T1000 (cell line): ENCODE measurements around the gene ASXL3.

ENCODE experiments used
- DNase-seq: peaks from one replicate; lab custom pipeline; 2025; ENCODE audit warnings: mixed read lengths; lab: John Stamatoyannopoulos, UW

Gene ASXL3

GRCh38 chr18:33660696-33661310 lies 82.8 kb downstream of the ASXL3 start:
- no peak for DNase-seq

- DNase-seq, result no peak
These were observed 86.3 kb downstream of the ASXL3 start for GRCh38 chr18:33664241-33664874.

- no peak for DNase-seq
These were observed 87.2 kb downstream of the ASXL3 start for GRCh38 chr18:33665187-33665586.

GRCh38 chr18:33665641-33666040 lies 87.6 kb downstream of the ASXL3 start:
- no peak for DNase-seq

- DNase-seq, result no peak
These were observed 88.9 kb downstream of the ASXL3 start for GRCh38 chr18:33666915-33667314.

- no peak for DNase-seq
These were observed 91.6 kb downstream of the ASXL3 start for GRCh38 chr18:33669589-33669988.

- no peak for DNase-seq
These were observed 92.0 kb downstream of the ASXL3 start for GRCh38 chr18:33670029-33670428.

GRCh38 chr18:33673689-33674088 lies 95.7 kb downstream of the ASXL3 start:
- DNase-seq, result no peak

GRCh38 chr18:33676593-33676992 lies 98.6 kb downstream of the ASXL3 start:
- DNase-seq, result no peak

GRCh38 chr18:33677891-33678290 lies 99.9 kb downstream of the ASXL3 start:
- no peak for DNase-seq

- DNase-seq, result no peak
These were observed 104.4 kb downstream of the ASXL3 start for GRCh38 chr18:33682436-33682835.

- DNase-seq, result no peak
These were observed 116.6 kb downstream of the ASXL3 start for GRCh38 chr18:33694593-33694992.

- DNase-seq, result no peak
These were observed 118.5 kb downstream of the ASXL3 start for GRCh38 chr18:33696332-33697162.

GRCh38 chr18:33697498-33697897 lies 119.5 kb downstream of the ASXL3 start:
- DNase-seq, result no peak

GRCh38 chr18:33699372-33699771 lies 121.4 kb downstream of the ASXL3 start:
- no peak for DNase-seq

GRCh38 chr18:33700513-33700976 lies 122.5 kb downstream of the ASXL3 start:
- DNase-seq, result no peak

GRCh38 chr18:33702625-33703024 lies 124.6 kb downstream of the ASXL3 start:
- DNase-seq, result no peak

- no peak for DNase-seq
These were observed 128.4 kb downstream of the ASXL3 start for GRCh38 chr18:33706391-33706790.

GRCh38 chr18:33708876-33709275 lies 130.9 kb downstream of the ASXL3 start:
- DNase-seq, result no peak

- no peak for DNase-seq
These were observed 132.2 kb downstream of the ASXL3 start for GRCh38 chr18:33710269-33710668.

- no peak for DNase-seq
These were observed 133.5 kb downstream of the ASXL3 start for GRCh38 chr18:33711514-33711913.

- DNase-seq, result no peak
These were observed 134.7 kb downstream of the ASXL3 start for GRCh38 chr18:33712719-33713118.
